OCI-LY1 (cell line): ENCODE data around the gene PHOSPHO1.
"Not testable (repeated sequence)": the region's sequence is repeated elsewhere in the genome, so short reads cannot be mapped to it uniquely, and the experiment has no call there.

Experiments
- H2AFZ ChIP-seq: fragments of 200-600 bp; sonication (generic), shearing (Covaris generic); 2 replicates; pipeline ENCODE4 v1.6.0; 2014; ENCODE audit warnings: antibody characterized with exemption, mild to moderate bottlenecking, low read length
- H3F3A ChIP-seq: fragments of 200-600 bp; sonication (generic), shearing (Covaris generic); 2 replicates; pipeline ENCODE4 v1.6.0; 2014; ENCODE audit warnings: mild to moderate bottlenecking, antibody characterized with exemption, low read length, moderate library complexity; ENCODE audit not compliant: insufficient read depth
- H3K27ac ChIP-seq: fragments of 200-600 bp; sonication (generic); 2 replicates; pipeline ENCODE4 v1.5.1; 2014; ENCODE audit warnings: low read length, mixed run types, mild to moderate bottlenecking, low read depth; ENCODE audit not compliant: poor library complexity, severe bottlenecking
- H3K27me3 ChIP-seq: fragments of 200-600 bp; sonication (generic); 2 replicates; pipeline ENCODE4 v1.6.0; 2014; ENCODE audit warnings: antibody characterized with exemption, mild to moderate bottlenecking, low read length, moderate library complexity; ENCODE audit not compliant: insufficient read depth
- H3K36me3 ChIP-seq: fragments of 200-600 bp; sonication (generic); 2 replicates; pipeline ENCODE4 v1.6.1; 2014; ENCODE audit warnings: mild to moderate bottlenecking, antibody characterized with exemption, low read length, moderate library complexity, mixed read lengths; ENCODE audit not compliant: insufficient read depth
- H3K4me1 ChIP-seq: fragments of 200-600 bp; sonication (generic); 2 replicates; pipeline ENCODE4 v1.5.1; 2014; ENCODE audit warnings: mild to moderate bottlenecking, low read length, moderate library complexity; ENCODE audit not compliant: insufficient read depth, severe bottlenecking
- H3K4me2 ChIP-seq: fragments of 200-600 bp; sonication (generic), shearing (Covaris generic); 2 replicates; pipeline ENCODE4 v1.6.1; 2014; ENCODE audit warnings: low read length
- H3K4me3 ChIP-seq: fragments of 200-600 bp; sonication (generic); 2 replicates; pipeline ENCODE4 v1.5.1; 2014; ENCODE audit warnings: low read length, low read depth, mild to moderate bottlenecking, mixed read lengths; ENCODE audit not compliant: poor library complexity, severe bottlenecking
- H3K79me2 ChIP-seq: fragments of 200-600 bp; shearing (Covaris generic); 2 replicates; pipeline ENCODE4 v1.6.1; 2016; ENCODE audit warnings: mixed run types, low read length, mixed read lengths; ENCODE audit not compliant: insufficient read depth
- H3K9ac ChIP-seq: fragments of 200-600 bp; sonication (generic), shearing (Covaris generic); 2 replicates; pipeline ENCODE4 v1.6.1; 2014; ENCODE audit warnings: mild to moderate bottlenecking, low read length, mixed read lengths
- H3K9me2 ChIP-seq: fragments of 200-600 bp; sonication (generic), shearing (Covaris generic); 2 replicates; pipeline ENCODE4 v1.6.1; 2014; ENCODE audit warnings: low read depth, mild to moderate bottlenecking, low read length, mixed read lengths
- H3K9me3 ChIP-seq: fragments of 200-600 bp; shearing (Covaris generic); 2 replicates; pipeline ENCODE4 v1.6.1; 2014; ENCODE audit warnings: low read length, mixed read lengths
- H4K20me1 ChIP-seq: fragments of 200-600 bp; sonication (generic), shearing (Covaris generic); 2 replicates; pipeline ENCODE4 v1.6.0; 2016; ENCODE audit warnings: mild to moderate bottlenecking, low read length; ENCODE audit not compliant: insufficient read depth
- CTCF ChIP-seq: fragments of 200-600 bp; sonication (generic), shearing (Covaris generic); IDR thresholded peaks from 2 replicates; pipeline ENCODE4 v1.5.1; 2017; ENCODE audit warnings: mild to moderate bottlenecking, antibody characterized with exemption, low read length, moderate library complexity, mixed read lengths
- EZH2 ChIP-seq: fragments of 200-600 bp; sonication (generic), shearing (Covaris generic); IDR thresholded peaks from 2 replicates; pipeline ENCODE4 v1.8.0; 2017; ENCODE audit warnings: borderline replicate concordance, mixed run types, mild to moderate bottlenecking, antibody characterized with exemption, low read length, moderate library complexity, mixed read lengths

Gene PHOSPHO1

GRCh38 chr17:49267912-49268311 is 37.3 kb upstream of the PHOSPHO1 start:
- no peak overlapping the region for H3K27ac ChIP-seq
- no peak overlapping the region for H3K4me3 ChIP-seq
- no peak overlapping the region for H3K4me2 ChIP-seq
- H3K79me2 ChIP-seq: no peaks in the 10 kb centered on the region
- H3F3A ChIP-seq: no peaks in the 10 kb centered on the region
- H3K27me3 ChIP-seq: no peaks in the 10 kb centered on the region
- TF ChIP-seq EZH2: no peak
- no peak for TF ChIP-seq CTCF
- no peaks in the 10 kb centered on the region for H3K9me2 ChIP-seq
- no peaks in the 10 kb centered on the region for H4K20me1 ChIP-seq
- H3K4me1 ChIP-seq: no peaks in the 10 kb centered on the region
- no peaks in the 10 kb centered on the region for H3K9me3 ChIP-seq
- H3K36me3 ChIP-seq: no peaks in the 10 kb centered on the region
- no peak overlapping the region for H2AFZ ChIP-seq
- no peak overlapping the region for H3K9ac ChIP-seq

- H3K27ac ChIP-seq: no peak overlapping the region
- no peak overlapping the region for H3K4me2 ChIP-seq
- no peaks in the 10 kb centered on the region for H3K4me1 ChIP-seq
- H3K4me3 ChIP-seq: no peak overlapping the region
- no peak overlapping the region for H2AFZ ChIP-seq
- TF ChIP-seq EZH2 (no peak), CTCF (no peak)
- H4K20me1 ChIP-seq: no peaks in the 10 kb centered on the region
- H3K9me3 ChIP-seq: no peaks in the 10 kb centered on the region
- H3K9me2 ChIP-seq: no peaks in the 10 kb centered on the region
- H3K9ac ChIP-seq: no peak overlapping the region
- H3K27me3 ChIP-seq: no peaks in the 10 kb centered on the region
- H3K36me3 ChIP-seq: no peaks in the 10 kb centered on the region
- H3F3A ChIP-seq: no peaks in the 10 kb centered on the region
- H3K79me2 ChIP-seq: no peaks in the 10 kb centered on the region
Measured at GRCh38 chr17:49266233-49266632, 35.6 kb upstream of the PHOSPHO1 start.

- not testable (repeated sequence) for H3K9me2 ChIP-seq, H3K79me2 ChIP-seq, H3K9ac ChIP-seq, H3K36me3 ChIP-seq, H2AFZ ChIP-seq, H3K27ac ChIP-seq, H3K27me3 ChIP-seq, H3K9me3 ChIP-seq, H3K4me2 ChIP-seq, H3K4me3 ChIP-seq, H4K20me1 ChIP-seq, H3F3A ChIP-seq
- peaks cover 10% of the 10 kb centered on the region for H3K4me1 ChIP-seq
Measured at GRCh38 chr17:49261540-49261939, 31.0 kb upstream of the PHOSPHO1 start.

- H3K27ac ChIP-seq: no peak overlapping the region
- peak overlapping the region; percentile 51 for H3K4me3 ChIP-seq
- H3K79me2 ChIP-seq: no peaks in the 10 kb centered on the region
- no peaks in the 10 kb centered on the region for H3K36me3 ChIP-seq
- peaks cover 10% of the 10 kb centered on the region for H3K4me1 ChIP-seq
- H3F3A ChIP-seq: no peaks in the 10 kb centered on the region
- H3K4me2 ChIP-seq: peak overlapping the region; percentile 68
- TF ChIP-seq CTCF (no peak), EZH2 (no peak)
- H3K27me3 ChIP-seq: 0 out of 2 replicates have a peak, but pooled peaks cover 4% of the 10 kb centered on the region
- H4K20me1 ChIP-seq: no peaks in the 10 kb centered on the region
- H3K9me2 ChIP-seq: no peaks in the 10 kb centered on the region
- H2AFZ ChIP-seq: no peak overlapping the region
- peak overlapping the region; percentile 9; the same call in 1 of the 2 replicates for H3K9ac ChIP-seq
- no peaks in the 10 kb centered on the region for H3K9me3 ChIP-seq
Measured at GRCh38 chr17:49260817-49261291, 30.3 kb upstream of the PHOSPHO1 start.
